ENCODE measurements around the gene PLPP2.

GRCh38 chr19:283395-283794 is 7.8 kb downstream of the PLPP2 start:
- TF ChIP-seq EZH2 (IDR thresholded peaks at IDR 0.05; ENCODE audit: low read length): no peak
- TF ChIP-seq CTCF (optimal IDR thresholded peaks at IDR 0.05 in 1 of 3, IDR thresholded peaks at IDR 0.05 in 1 of 3, conservative IDR thresholded peaks at IDR 0.05 in 1 of 3; ENCODE audit: extremely low read depth in 1 of 3, insufficient read depth in 2 of 3, low read length in 3 of 3): no peak
